HL-60 (cell line): ENCODE measurements around the gene ATXN2.
"Not testable (repeated sequence)": the region's sequence is repeated elsewhere in the genome, so short reads cannot be mapped to it uniquely, and the experiment has no call there.

Source experiments
- DNase-seq, 2 experiments: peaks; one replicate each; pipeline ENCODE4 v3.0.0-alpha.2; 2010 to 2020; ENCODE audit warnings: low read depth in 1 of 2, low spot score in 1 of 2
- H3K27ac ChIP-seq: fragments of 250-450 bp; sonication (Bioruptor Pico); replicated peaks from 2 replicates; pipeline ENCODE4 v1.5.1; 2020; ENCODE audit warnings: mild to moderate bottlenecking, moderate library complexity
- H3K27me3 ChIP-seq: fragments of 250-450 bp; sonication (Bioruptor Pico); 2 replicates; pipeline ENCODE4 v1.5.1; 2021; ENCODE audit warnings: mild to moderate bottlenecking, moderate library complexity; ENCODE audit not compliant: insufficient read depth, poor library complexity, severe bottlenecking
- H3K4me3 ChIP-seq: replicated peaks from 2 replicates; pipeline ENCODE4 v1.5.1; 2011; ENCODE audit warnings: mild to moderate bottlenecking, control low read depth, low read length; ENCODE audit not compliant: insufficient read depth
- GABPA ChIP-seq: IDR thresholded peaks from 2 replicates; pipeline ENCODE4 v1.6.1; 2012; ENCODE audit warnings: low read depth
- POLR2AphosphoS5 ChIP-seq: IDR thresholded peaks from 2 replicates; pipeline ENCODE4 v1.6.1; 2012; ENCODE audit warnings: low read depth
- SPI1 ChIP-seq: IDR thresholded peaks from 2 replicates; pipeline ENCODE4 v1.6.1; 2012; ENCODE audit warnings: low read depth, mild to moderate bottlenecking, borderline replicate concordance
- TF ChIP-seq, protein P1 (sequence below): IDR thresholded peaks from 2 replicates; pipeline ENCODE4 v1.6.1; 2012; ENCODE audit warnings: low read depth; ENCODE audit not compliant: insufficient replicate concordance
- TF ChIP-seq, protein P2 (sequence below): IDR thresholded peaks from one replicate; pipeline ENCODE4 v1.5.1; 2011; ENCODE audit warnings: low read length, control low read depth, inconsistent platforms; ENCODE audit not compliant: insufficient read depth

The ATXN2 gene

DNA sequence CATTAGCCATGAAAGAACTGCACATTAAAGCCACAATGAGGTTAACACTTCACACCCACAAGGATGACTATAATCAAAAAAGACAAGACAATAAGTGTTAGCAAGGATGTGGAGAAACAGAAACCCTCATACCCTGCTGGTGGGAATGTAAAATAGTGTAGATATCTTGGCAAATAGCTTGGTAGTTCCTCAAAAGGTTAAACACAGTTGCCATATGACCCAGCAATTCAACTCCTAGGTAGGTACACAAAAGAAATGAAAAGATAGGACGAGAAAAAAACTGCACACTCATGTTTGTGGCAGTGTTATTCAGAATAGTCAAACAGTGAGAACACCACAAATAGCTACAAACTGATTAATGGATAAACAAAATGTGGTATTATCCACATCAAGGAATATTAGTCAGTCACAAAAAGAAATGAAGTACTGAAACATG, 93.5 kb downstream of the ATXN2 start:
- Histone ChIP-seq H3K27ac (no peak overlapping the region), H3K27me3 (no peaks in the 10 kb centered on the region), H3K4me3 (no peak overlapping the region)
- TF ChIP-seq SPI1 (no peak), POLR2AphosphoS5 (no peak), GABPA (no peak)
- TF ChIP-seq, protein P1, sequence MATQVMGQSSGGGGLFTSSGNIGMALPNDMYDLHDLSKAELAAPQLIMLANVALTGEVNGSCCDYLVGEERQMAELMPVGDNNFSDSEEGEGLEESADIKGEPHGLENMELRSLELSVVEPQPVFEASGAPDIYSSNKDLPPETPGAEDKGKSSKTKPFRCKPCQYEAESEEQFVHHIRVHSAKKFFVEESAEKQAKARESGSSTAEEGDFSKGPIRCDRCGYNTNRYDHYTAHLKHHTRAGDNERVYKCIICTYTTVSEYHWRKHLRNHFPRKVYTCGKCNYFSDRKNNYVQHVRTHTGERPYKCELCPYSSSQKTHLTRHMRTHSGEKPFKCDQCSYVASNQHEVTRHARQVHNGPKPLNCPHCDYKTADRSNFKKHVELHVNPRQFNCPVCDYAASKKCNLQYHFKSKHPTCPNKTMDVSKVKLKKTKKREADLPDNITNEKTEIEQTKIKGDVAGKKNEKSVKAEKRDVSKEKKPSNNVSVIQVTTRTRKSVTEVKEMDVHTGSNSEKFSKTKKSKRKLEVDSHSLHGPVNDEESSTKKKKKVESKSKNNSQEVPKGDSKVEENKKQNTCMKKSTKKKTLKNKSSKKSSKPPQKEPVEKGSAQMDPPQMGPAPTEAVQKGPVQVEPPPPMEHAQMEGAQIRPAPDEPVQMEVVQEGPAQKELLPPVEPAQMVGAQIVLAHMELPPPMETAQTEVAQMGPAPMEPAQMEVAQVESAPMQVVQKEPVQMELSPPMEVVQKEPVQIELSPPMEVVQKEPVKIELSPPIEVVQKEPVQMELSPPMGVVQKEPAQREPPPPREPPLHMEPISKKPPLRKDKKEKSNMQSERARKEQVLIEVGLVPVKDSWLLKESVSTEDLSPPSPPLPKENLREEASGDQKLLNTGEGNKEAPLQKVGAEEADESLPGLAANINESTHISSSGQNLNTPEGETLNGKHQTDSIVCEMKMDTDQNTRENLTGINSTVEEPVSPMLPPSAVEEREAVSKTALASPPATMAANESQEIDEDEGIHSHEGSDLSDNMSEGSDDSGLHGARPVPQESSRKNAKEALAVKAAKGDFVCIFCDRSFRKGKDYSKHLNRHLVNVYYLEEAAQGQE, result no peak
- TF ChIP-seq, protein P2, sequence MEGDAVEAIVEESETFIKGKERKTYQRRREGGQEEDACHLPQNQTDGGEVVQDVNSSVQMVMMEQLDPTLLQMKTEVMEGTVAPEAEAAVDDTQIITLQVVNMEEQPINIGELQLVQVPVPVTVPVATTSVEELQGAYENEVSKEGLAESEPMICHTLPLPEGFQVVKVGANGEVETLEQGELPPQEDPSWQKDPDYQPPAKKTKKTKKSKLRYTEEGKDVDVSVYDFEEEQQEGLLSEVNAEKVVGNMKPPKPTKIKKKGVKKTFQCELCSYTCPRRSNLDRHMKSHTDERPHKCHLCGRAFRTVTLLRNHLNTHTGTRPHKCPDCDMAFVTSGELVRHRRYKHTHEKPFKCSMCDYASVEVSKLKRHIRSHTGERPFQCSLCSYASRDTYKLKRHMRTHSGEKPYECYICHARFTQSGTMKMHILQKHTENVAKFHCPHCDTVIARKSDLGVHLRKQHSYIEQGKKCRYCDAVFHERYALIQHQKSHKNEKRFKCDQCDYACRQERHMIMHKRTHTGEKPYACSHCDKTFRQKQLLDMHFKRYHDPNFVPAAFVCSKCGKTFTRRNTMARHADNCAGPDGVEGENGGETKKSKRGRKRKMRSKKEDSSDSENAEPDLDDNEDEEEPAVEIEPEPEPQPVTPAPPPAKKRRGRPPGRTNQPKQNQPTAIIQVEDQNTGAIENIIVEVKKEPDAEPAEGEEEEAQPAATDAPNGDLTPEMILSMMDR, result no peak
- DNase-seq, result no peak

DNA sequence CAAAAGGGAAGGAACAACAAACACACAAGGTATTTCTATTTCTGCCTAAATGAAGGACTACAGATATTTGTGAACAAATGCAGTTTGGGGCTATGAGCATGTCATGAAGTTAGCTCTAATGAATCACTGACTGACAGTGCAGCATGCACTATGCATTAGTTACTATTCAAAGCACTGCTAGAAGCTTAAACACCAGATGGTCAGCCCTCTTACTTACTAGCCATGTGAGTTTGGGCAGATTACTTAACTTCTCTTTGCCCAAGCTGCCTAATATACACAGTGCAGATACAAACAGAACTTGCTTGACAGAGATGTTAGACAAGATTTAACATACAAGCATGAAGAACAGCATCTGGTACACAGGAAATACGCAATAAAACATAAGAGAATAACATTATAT, 96.0 kb downstream of the ATXN2 start:
- H3K27ac ChIP-seq, result no peak overlapping the region
- DNase-seq, result no peak
- H3K4me3 ChIP-seq, result no peak overlapping the region
- TF ChIP-seq, protein P2, result no peak
- TF ChIP-seq GABPA, result no peak
- no peak for TF ChIP-seq SPI1
- TF ChIP-seq POLR2AphosphoS5, result no peak
- TF ChIP-seq, protein P1, result no peak
- no peaks in the 10 kb centered on the region for H3K27me3 ChIP-seq

DNA sequence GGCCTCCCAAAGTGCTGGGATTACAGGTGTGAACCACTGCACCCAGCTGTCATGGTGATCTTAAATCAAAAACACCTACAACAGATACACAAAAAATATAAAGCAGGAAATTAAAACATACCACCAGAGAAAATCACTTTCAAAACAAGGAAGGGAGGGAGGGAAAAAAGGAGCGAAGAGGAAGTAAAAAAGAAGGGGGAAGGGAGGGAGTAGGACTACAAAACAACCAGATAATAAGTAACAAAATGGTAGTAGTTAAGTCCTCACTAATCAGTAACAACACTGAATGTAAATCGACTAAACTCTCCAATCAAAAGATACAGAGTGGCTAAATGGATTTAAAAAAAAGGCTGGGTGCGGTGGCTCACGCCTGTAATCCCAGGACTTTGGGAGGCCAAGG, 104.4 kb downstream of the ATXN2 start:
- no peaks in the 10 kb centered on the region for H3K27me3 ChIP-seq
- H3K27ac ChIP-seq, result no peak overlapping the region
- no peak for DNase-seq
- no peak overlapping the region for H3K4me3 ChIP-seq
- no peak for TF ChIP-seq SPI1
- no peak for TF ChIP-seq GABPA
- TF ChIP-seq, protein P1, result no peak
- TF ChIP-seq, protein P2, result no peak

DNA sequence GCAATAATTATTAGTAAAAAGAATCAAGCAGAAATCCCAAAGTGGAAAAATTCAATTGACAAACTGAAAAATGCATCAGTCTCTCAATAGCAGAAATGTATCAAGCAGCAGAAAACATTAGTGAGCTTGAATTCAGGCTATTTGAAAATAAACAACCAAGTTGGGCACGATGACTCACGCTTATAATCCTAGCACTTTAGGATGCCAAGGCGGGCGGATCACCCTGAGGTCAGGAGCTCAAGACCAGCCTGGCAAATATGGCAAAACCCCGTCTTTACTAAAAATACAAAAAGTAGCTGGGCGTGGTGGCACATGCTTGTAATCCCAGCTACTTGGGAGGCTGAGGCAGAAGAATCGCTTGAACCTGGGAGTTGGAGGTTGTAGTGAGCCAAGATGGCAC, 106.1 kb downstream of the ATXN2 start:
- not testable (repeated sequence) for H3K4me3 ChIP-seq, DNase-seq, H3K27ac ChIP-seq, H3K27me3 ChIP-seq
